ENCODE measurements around the gene MEGF6. TPM values are rescaled to one million over a fixed set of nuclear protein-coding genes. Genes with fewer than 3 reads are reported as not detected.
"Not testable (repeated sequence)": the region's sequence is repeated elsewhere in the genome, so short reads cannot be mapped to it uniquely, and the experiment has no call there.

MEGF6 gene
- polyA plus RNA-seq, 1 donor (not counting 4 experiments of a cell fraction or from before 2014, with no cell fraction given), result 0.24 TPM

- H3K9me1 ChIP-seq (ENCODE audit: control insufficient read depth, extremely low read depth, insufficient read depth, low read length); H3K36me3 ChIP-seq (ENCODE audit: control insufficient read depth in 2 of 2, extremely low read depth in 1 of 2, insufficient read depth in 2 of 2, low read length in 2 of 2); DNase-seq (ENCODE audit: low read depth, low spot score); H3K4me2 ChIP-seq (ENCODE audit: control insufficient read depth, extremely low read depth, insufficient read depth, low read depth, low read length); H3K27me3 ChIP-seq (ENCODE audit: control insufficient read depth, extremely low read depth, insufficient read depth, low read length); dilution Hi-C loops (cut with MboI; ENCODE audit: extremely low pct_ligation_motif_present, low sequenced_read_pairs); FAIRE-seq; H3K9me3 ChIP-seq (ENCODE audit: control insufficient read depth, low read depth, low read length); H3K9ac ChIP-seq (ENCODE audit: control insufficient read depth, extremely low read depth, insufficient read depth, low read length); H2AFZ ChIP-seq (ENCODE audit: control insufficient read depth, low read length); H3K27ac ChIP-seq (ENCODE audit: control insufficient read depth, insufficient read depth, low read length); H3K4me3 ChIP-seq (ENCODE audit: control insufficient read depth in 2 of 3, extremely low read depth in 1 of 3, insufficient read depth in 2 of 3, low read depth in 1 of 3, low read length in 3 of 3); H3K79me2 ChIP-seq (ENCODE audit: control insufficient read depth, insufficient read depth, low read length); H4K20me1 ChIP-seq (ENCODE audit: control insufficient read depth, extremely low read depth, insufficient read depth, low read length): not testable (repeated sequence)
- peaks cover 16% of the 10 kb centered on the region for H3K4me1 ChIP-seq (ENCODE audit: control insufficient read depth, extremely low read depth, insufficient read depth, low read length)
- peak; percentile 39 to 68 (median 52) for TF ChIP-seq CTCF (optimal IDR thresholded peaks at IDR 0.05 in 1 of 3, IDR thresholded peaks at IDR 0.05 in 1 of 3, conservative IDR thresholded peaks at IDR 0.05 in 1 of 3; ENCODE audit: extremely low read depth in 1 of 3, insufficient read depth in 2 of 3, low read length in 3 of 3)
These were observed 9.9 kb upstream of the MEGF6 start for GRCh38 chr1:3621151-3621671.

GRCh38 chr1:3620708-3621107 lies 9.4 kb upstream of the MEGF6 start:
- DNase-seq (ENCODE audit: low read depth, low spot score) (no peak), FAIRE-seq (no peak)
- Histone ChIP-seq H3K9me1 (ENCODE audit: control insufficient read depth, extremely low read depth, insufficient read depth, low read length) (no peaks in the 10 kb centered on the region), H3K4me1 (ENCODE audit: control insufficient read depth, extremely low read depth, insufficient read depth, low read length) (peaks cover 13% of the 10 kb centered on the region), H4K20me1 (ENCODE audit: control insufficient read depth, extremely low read depth, insufficient read depth, low read length) (no peaks in the 10 kb centered on the region), H3K27me3 (ENCODE audit: control insufficient read depth, extremely low read depth, insufficient read depth, low read length) (no peaks in the 10 kb centered on the region), H3K36me3 (ENCODE audit: control insufficient read depth in 2 of 2, extremely low read depth in 1 of 2, insufficient read depth in 2 of 2, low read length in 2 of 2) (no peaks in the 10 kb centered on the region), H2AFZ (ENCODE audit: control insufficient read depth, low read length) (no peak overlapping the region), H3K9me3 (ENCODE audit: control insufficient read depth, low read depth, low read length) (no peaks in the 10 kb centered on the region), H3K4me3 (ENCODE audit: control insufficient read depth in 2 of 3, extremely low read depth in 1 of 3, insufficient read depth in 2 of 3, low read depth in 1 of 3, low read length in 3 of 3) (no peak overlapping the region), H3K4me2 (ENCODE audit: control insufficient read depth, extremely low read depth, insufficient read depth, low read depth, low read length) (no peak overlapping the region), H3K9ac (ENCODE audit: control insufficient read depth, extremely low read depth, insufficient read depth, low read length) (no peak overlapping the region), H3K79me2 (ENCODE audit: control insufficient read depth, insufficient read depth, low read length) (no peaks in the 10 kb centered on the region), H3K27ac (ENCODE audit: control insufficient read depth, insufficient read depth, low read length) (no peak overlapping the region)
- TF ChIP-seq EZH2 (IDR thresholded peaks at IDR 0.05; ENCODE audit: low read length) (no peak), CTCF (optimal IDR thresholded peaks at IDR 0.05 in 1 of 3, IDR thresholded peaks at IDR 0.05 in 1 of 3, conservative IDR thresholded peaks at IDR 0.05 in 1 of 3; ENCODE audit: extremely low read depth in 1 of 3, insufficient read depth in 2 of 3, low read length in 3 of 3) (no peak)
- dilution Hi-C loops (cut with MboI; ENCODE audit: extremely low pct_ligation_motif_present, low sequenced_read_pairs), result no loop called here
